ENCODE measurements around the gene PTPRG. TPM values are rescaled to one million over a fixed set of nuclear protein-coding genes. Genes with fewer than 3 reads are reported as not detected.

The PTPRG gene
- total and polyA plus RNA-seq, 2 donors (not counting 3 experiments of a cell fraction or from before 2014, with no cell fraction given), result 8.9 to 39.1 TPM

- intact Hi-C loops (cut with micrococcal nuclease), result no loop called here
- BruUV-seq (replicated peaks), result no TSS peak
- ChIA-PET POLR2A (no interaction called here), CTCF (interaction anchor here (0.6 to 3.1 kb wide), 2 partner anchors 11 to 174 kb away, joined by 3 to 22 read pairs; no protein-coding TSS in a partner anchor)
- dilution Hi-C loops (cut with MboI; ENCODE audit: extremely low pct_ligation_motif_present, low sequenced_read_pairs), result no loop called here
- H3K79me2 ChIP-seq (ENCODE audit: control insufficient read depth, insufficient read depth, low read length), result no peaks in the 10 kb centered on the region
- no peaks in the 10 kb centered on the region for H3K9me3 ChIP-seq (replicated peaks; ENCODE audit: control insufficient read depth, insufficient read depth, low read length)
- H3K4me1 ChIP-seq (ENCODE audit: control insufficient read depth, extremely low read depth, insufficient read depth, low read length), result peaks cover 11% of the 10 kb centered on the region
- no peak overlapping the region for H3K4me2 ChIP-seq (ENCODE audit: insufficient read depth, low read length)
- H3K27me3 ChIP-seq (ENCODE audit: control insufficient read depth in 2 of 2, insufficient read depth in 2 of 2, low read length in 2 of 2), result no peaks in the 10 kb centered on the region
- no peak overlapping the region for H3K27ac ChIP-seq (ENCODE audit: insufficient read depth, low read depth, low read length)
- H3K4me3 ChIP-seq (replicated peaks in 1 of 3; ENCODE audit: insufficient read depth in 1 of 3, low read depth in 1 of 3, low read length in 3 of 3), result no peak overlapping the region
- no peaks in the 10 kb centered on the region for H4K20me1 ChIP-seq (replicated peaks; ENCODE audit: control insufficient read depth, extremely low read depth, insufficient read depth, low read length)
- H3K9ac ChIP-seq (replicated peaks; ENCODE audit: extremely low read depth, insufficient read depth, low read length), result no peak overlapping the region
- no peak overlapping the region for H2AFZ ChIP-seq (ENCODE audit: low read depth, low read length)
- H3K36me3 ChIP-seq (ENCODE audit: control insufficient read depth in 2 of 2, extremely low read depth in 1 of 2, insufficient read depth in 2 of 2, low read length in 2 of 2), result no peaks in the 10 kb centered on the region
- no peak for TF ChIP-seq POLR2A (IDR thresholded peaks at IDR 0.05; ENCODE audit: low read depth, low read length)
- FAIRE-seq, result no peak
- no peak for DNase-seq (ENCODE audit: low read depth, low spot score)
- H3K9me1 ChIP-seq (replicated peaks; ENCODE audit: control insufficient read depth, extremely low read depth, insufficient read depth, low read length), result no peaks in the 10 kb centered on the region
Observed at GRCh38 chr3:61925721-61926120, 364.4 kb downstream of the PTPRG start.

- no peak for DNase-seq (ENCODE audit: low read depth, low spot score)
- Histone ChIP-seq H3K27ac (ENCODE audit: insufficient read depth, low read depth, low read length) (no peak overlapping the region), H3K9ac (replicated peaks; ENCODE audit: extremely low read depth, insufficient read depth, low read length) (no peak overlapping the region), H3K36me3 (ENCODE audit: control insufficient read depth in 2 of 2, extremely low read depth in 1 of 2, insufficient read depth in 2 of 2, low read length in 2 of 2) (no peaks in the 10 kb centered on the region), H3K9me1 (replicated peaks; ENCODE audit: control insufficient read depth, extremely low read depth, insufficient read depth, low read length) (no peaks in the 10 kb centered on the region), H4K20me1 (replicated peaks; ENCODE audit: control insufficient read depth, extremely low read depth, insufficient read depth, low read length) (no peaks in the 10 kb centered on the region), H3K4me1 (ENCODE audit: control insufficient read depth, extremely low read depth, insufficient read depth, low read length) (peaks cover 11% of the 10 kb centered on the region), H3K4me3 (replicated peaks in 1 of 3; ENCODE audit: insufficient read depth in 1 of 3, low read depth in 1 of 3, low read length in 3 of 3) (no peak overlapping the region), H3K4me2 (ENCODE audit: insufficient read depth, low read length) (no peak overlapping the region), H3K27me3 (ENCODE audit: control insufficient read depth in 2 of 2, insufficient read depth in 2 of 2, low read length in 2 of 2) (no peaks in the 10 kb centered on the region), H2AFZ (ENCODE audit: low read depth, low read length) (no peak overlapping the region), H3K9me3 (replicated peaks; ENCODE audit: control insufficient read depth, insufficient read depth, low read length) (no peaks in the 10 kb centered on the region), H3K79me2 (ENCODE audit: control insufficient read depth, insufficient read depth, low read length) (no peaks in the 10 kb centered on the region)
- TF ChIP-seq FOS (IDR thresholded peaks at IDR 0.05; ENCODE audit: borderline replicate concordance, insufficient read depth, low read length) (no peak), POLR2A (IDR thresholded peaks at IDR 0.05; ENCODE audit: low read depth, low read length) (no peak), MYC (IDR thresholded peaks at IDR 0.05; ENCODE audit: low read depth, low read length) (no peak), JUN (IDR thresholded peaks at IDR 0.05; ENCODE audit: borderline replicate concordance, insufficient read depth, insufficient read length, low read depth) (no peak), CTCF (IDR thresholded peaks at IDR 0.05; ENCODE audit: extremely low read depth in 1 of 2, insufficient read depth in 1 of 2, low read depth in 1 of 2, low read length in 2 of 2) (no peak), POLR2AphosphoS5 (IDR thresholded peaks at IDR 0.05; ENCODE audit: insufficient read depth, low read depth, low read length) (no peak), EZH2 (IDR thresholded peaks at IDR 0.05; ENCODE audit: borderline replicate concordance, low read depth, low read length, severe bottlenecking) (no peak), MAX (IDR thresholded peaks at IDR 0.05; ENCODE audit: insufficient read depth, insufficient read length) (no peak), GATA2 (IDR thresholded peaks at IDR 0.05; ENCODE audit: insufficient read depth, insufficient read length, low read depth, low read length) (no peak)
- intact Hi-C loops (cut with micrococcal nuclease) (no loop called here), dilution Hi-C loops (cut with MboI; ENCODE audit: extremely low pct_ligation_motif_present, low sequenced_read_pairs) (no loop called here)
- CTCF ChIA-PET, result interaction anchor here (2.0 to 2.1 kb wide), 2 partner anchors 10 to 68 kb away, joined by 4 to 24 read pairs; no protein-coding TSS in a partner anchor
- BruUV-seq (replicated peaks), result no TSS peak
- POLR2A ChIA-PET, result no interaction called here
- FAIRE-seq, result no peak
Observed at GRCh38 chr3:61926923-61927322, 365.6 kb downstream of the PTPRG start.
